Nephron progenitor cell (in vitro differentiated cells): ENCODE measurements around the gene PSRC1.
A peak's percentile ranks its signal among the peaks of the same experiment; 100 is the strongest.
"Not testable (repeated sequence)": the region's sequence is repeated elsewhere in the genome, so short reads cannot be mapped to it uniquely, and the experiment has no call there.

Experiments used
- DNase-seq: peaks from one replicate; pipeline ENCODE4 v3.0.0; 2021
- H3K27ac Mint-ChIP-seq: 2 replicates; pipeline ENCODE4 v1.8.0; 2021; ENCODE audit warnings: mild to moderate bottlenecking, moderate library complexity, mixed read lengths
- H3K27me3 Mint-ChIP-seq: 2 replicates; pipeline ENCODE4 v1.8.0; 2021; ENCODE audit warnings: mild to moderate bottlenecking, low read depth, mixed read lengths; ENCODE audit not compliant: poor library complexity
- H3K36me3 Mint-ChIP-seq: 2 replicates; pipeline ENCODE4 v1.8.0; 2021; ENCODE audit warnings: low read depth, mixed read lengths
- H3K4me1 Mint-ChIP-seq: 2 replicates; pipeline ENCODE4 v1.8.0; 2021; ENCODE audit warnings: mixed read lengths
- H3K4me3 Mint-ChIP-seq: 2 replicates; pipeline ENCODE4 v1.8.0; 2021; ENCODE audit warnings: mild to moderate bottlenecking, moderate library complexity, mixed read lengths
- H3K9me3 Mint-ChIP-seq: 2 replicates; pipeline ENCODE4 v1.8.0; 2021; ENCODE audit warnings: mild to moderate bottlenecking, moderate library complexity, mixed read lengths
- TF ChIP-seq, protein P1 (sequence below): fragments of 200-600 bp; sonication (generic); IDR thresholded peaks from 2 replicates; pipeline ENCODE4 v1.5.0; 2021; ENCODE audit warnings: antibody characterized with exemption

PSRC1 gene

DNA sequence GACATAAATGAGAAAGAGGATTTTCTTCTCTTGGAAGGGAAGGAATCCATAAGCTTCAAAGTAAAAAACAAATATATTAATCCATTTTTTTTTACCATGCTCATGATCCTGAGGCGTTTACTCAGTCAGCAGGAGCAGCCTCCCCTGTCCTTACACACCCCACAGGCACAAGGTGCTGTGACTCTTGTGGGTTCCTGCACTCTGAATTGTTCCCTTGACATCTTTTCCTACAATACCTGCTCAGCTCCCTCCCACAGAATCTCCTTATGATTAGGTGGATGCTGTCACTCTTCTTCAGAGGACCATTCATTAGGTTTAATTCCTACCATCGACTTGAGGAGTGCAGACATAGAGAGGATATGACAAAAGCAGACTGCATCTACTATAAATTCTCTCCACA lies 10.1 kb upstream of the PSRC1 start:
- Mint-ChIP-seq H3K9me3 (no peaks in the 10 kb centered on the region), H3K36me3 (no peaks in the 10 kb centered on the region), H3K27me3 (peaks cover 23% of the 10 kb centered on the region), H3K4me3 (no peak overlapping the region), H3K27ac (peak overlapping the region; percentile 25), H3K4me1 (peaks cover 4% of the 10 kb centered on the region)
- TF ChIP-seq, protein P1, sequence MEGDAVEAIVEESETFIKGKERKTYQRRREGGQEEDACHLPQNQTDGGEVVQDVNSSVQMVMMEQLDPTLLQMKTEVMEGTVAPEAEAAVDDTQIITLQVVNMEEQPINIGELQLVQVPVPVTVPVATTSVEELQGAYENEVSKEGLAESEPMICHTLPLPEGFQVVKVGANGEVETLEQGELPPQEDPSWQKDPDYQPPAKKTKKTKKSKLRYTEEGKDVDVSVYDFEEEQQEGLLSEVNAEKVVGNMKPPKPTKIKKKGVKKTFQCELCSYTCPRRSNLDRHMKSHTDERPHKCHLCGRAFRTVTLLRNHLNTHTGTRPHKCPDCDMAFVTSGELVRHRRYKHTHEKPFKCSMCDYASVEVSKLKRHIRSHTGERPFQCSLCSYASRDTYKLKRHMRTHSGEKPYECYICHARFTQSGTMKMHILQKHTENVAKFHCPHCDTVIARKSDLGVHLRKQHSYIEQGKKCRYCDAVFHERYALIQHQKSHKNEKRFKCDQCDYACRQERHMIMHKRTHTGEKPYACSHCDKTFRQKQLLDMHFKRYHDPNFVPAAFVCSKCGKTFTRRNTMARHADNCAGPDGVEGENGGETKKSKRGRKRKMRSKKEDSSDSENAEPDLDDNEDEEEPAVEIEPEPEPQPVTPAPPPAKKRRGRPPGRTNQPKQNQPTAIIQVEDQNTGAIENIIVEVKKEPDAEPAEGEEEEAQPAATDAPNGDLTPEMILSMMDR = no peak
- DNase-seq = no peak

DNA sequence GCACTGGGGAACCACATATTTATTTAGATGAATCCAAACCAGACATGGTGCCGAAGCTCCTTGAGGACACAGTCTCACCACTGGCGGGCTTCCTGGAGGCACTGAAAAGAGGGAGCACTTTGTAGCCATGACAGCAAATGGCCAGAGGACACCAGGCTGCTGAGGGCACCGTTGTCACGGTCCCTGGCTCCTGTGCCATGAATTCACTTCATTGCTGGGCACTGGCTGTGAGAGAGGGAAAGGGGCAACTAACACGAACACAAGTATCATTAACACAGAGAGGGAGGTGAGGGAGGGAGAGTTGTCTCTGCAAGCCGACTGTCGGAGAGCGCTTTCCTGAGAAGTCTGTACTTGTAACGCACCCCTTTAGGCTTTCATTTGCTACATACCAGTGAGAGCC lies 9.4 kb upstream of the PSRC1 start:
- no peak for DNase-seq
- Mint-ChIP-seq H3K4me3 (no peak overlapping the region), H3K36me3 (no peaks in the 10 kb centered on the region), H3K27me3 (peaks cover 27% of the 10 kb centered on the region), H3K9me3 (no peaks in the 10 kb centered on the region), H3K27ac (peak overlapping the region; percentile 25), H3K4me1 (peaks cover 4% of the 10 kb centered on the region)
- TF ChIP-seq, protein P1 = no peak

DNA sequence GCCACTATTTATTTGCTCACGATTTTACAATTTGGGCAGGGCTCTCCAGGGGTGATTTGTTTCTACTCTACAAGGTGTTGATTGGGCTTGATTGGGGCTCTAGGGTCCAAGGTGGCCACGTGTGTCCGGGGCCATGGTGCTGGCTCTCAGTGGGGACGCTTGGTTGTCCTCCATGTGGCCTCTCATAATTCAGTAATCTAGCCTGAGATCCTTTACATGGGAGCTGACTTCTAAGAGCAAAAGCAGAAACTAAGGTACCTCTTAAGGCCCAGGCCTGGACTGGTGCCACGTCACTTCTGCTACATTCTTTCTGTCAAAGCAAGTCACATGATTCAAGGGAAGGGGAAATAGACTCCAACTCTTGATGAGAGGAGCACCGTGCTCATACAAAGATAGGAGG lies 8.1 kb upstream of the PSRC1 start:
- no peaks in the 10 kb centered on the region for H3K36me3 Mint-ChIP-seq
- H3K27me3 Mint-ChIP-seq = peaks cover 27% of the 10 kb centered on the region
- H3K4me1 Mint-ChIP-seq = peaks cover 4% of the 10 kb centered on the region
- H3K27ac Mint-ChIP-seq = no peak overlapping the region
- no peak for DNase-seq
- peaks cover 4% of the 10 kb centered on the region for H3K9me3 Mint-ChIP-seq
- no peak overlapping the region for H3K4me3 Mint-ChIP-seq
- TF ChIP-seq, protein P1 = no peak

DNA sequence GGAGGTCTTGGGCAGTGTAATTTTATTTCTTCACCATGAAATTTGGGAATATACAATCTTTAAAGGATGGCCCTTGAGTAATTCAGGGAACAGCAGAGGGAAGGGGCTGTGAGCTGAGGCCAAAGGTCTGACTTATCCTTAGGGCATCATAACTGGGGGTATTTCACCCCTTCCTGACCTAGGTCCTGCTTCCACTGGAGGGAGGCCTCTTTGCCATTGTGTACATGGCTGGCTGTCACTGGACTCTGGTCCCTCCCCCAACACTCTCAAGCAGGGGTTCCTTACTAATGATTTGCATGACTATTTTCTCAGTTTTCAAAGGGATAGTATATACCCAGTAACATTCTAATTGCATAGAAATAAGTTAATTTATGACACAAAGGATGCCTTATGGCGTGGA lies 7.2 kb upstream of the PSRC1 start:
- Mint-ChIP-seq H3K36me3 (no peaks in the 10 kb centered on the region), H3K4me1 (peaks cover 4% of the 10 kb centered on the region), H3K4me3 (no peak overlapping the region), H3K27ac (no peak overlapping the region), H3K27me3 (peaks cover 20% of the 10 kb centered on the region), H3K9me3 (peaks cover 4% of the 10 kb centered on the region)
- no peak for DNase-seq
- TF ChIP-seq, protein P1 = no peak

DNA sequence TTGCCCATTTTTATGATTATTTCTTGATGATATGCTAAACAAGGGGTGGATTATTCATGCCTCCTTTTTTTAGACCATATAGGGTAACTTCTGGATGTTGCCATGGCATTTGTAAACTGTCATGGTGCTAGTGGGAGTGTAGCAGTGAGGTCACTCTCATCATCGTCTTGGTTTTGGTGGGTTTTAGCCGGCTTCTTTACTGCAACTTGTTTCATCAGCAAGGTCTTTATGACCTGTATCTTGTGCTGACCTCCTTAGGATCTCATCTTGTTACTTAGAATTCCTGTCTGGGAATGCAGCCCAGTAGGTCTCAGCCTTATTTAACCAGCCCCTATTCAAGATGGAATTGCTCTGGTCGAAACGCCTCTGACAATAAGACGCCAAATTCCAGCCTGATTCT lies 3.8 kb upstream of the PSRC1 start:
- not testable (repeated sequence) for DNase-seq, H3K27ac Mint-ChIP-seq, H3K4me3 Mint-ChIP-seq, H3K9me3 Mint-ChIP-seq, H3K36me3 Mint-ChIP-seq
- Mint-ChIP-seq H3K27me3 (peaks cover 10% of the 10 kb centered on the region), H3K4me1 (peaks cover 24% of the 10 kb centered on the region)

DNA sequence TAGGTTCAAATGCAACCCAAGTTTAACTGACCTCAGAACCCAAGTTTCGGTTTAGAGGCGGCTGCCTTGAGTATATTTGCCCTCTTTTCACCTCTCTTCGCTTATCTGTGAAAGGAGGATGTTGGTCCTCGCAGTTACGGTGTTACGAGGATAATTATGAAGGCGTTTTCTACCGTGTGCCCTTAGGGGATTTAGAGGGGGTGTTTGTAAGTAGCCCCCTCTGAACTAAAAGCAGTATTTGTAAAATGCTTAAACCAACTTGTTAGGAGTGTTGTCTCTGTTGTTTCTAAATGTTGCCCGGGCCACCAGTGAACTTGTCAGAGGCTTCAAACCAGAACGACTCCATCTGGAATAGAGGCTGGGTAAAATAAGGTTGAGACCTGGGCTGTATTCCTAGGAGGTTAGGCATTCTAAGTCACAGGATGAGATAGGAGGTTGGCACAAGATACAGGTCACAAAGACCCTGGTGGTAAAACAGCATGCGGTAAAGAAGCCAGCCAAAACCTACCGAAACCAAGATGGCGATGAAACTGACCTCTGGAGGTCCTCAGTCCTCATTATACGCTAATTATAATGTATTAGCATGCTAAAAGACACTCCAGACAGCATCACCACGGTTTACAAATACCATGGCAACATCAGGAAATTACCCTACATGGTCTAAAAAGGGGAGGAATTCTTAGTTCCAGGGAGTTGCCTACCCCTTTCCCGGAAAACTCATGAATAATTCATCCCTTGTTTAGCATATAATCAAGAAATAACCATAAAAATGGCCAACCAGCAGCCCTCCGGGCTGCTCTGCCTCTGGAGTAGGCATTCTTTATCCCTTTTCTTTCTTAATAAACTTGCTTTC lies 1.0 kb upstream of the PSRC1 start:
- TF ChIP-seq, protein P1 = no peak
- Mint-ChIP-seq H3K36me3 (peaks cover 21% of the 10 kb centered on the region), H3K4me1 (peaks cover 50% of the 10 kb centered on the region), H3K27me3 (peaks cover 10% of the 10 kb centered on the region), H3K4me3 (peak overlapping the region; percentile 100), H3K9me3 (peaks cover 4% of the 10 kb centered on the region), H3K27ac (peak overlapping the region; percentile 45)
- DNase-seq = no peak
